ENCODE measurements around the gene TADA1. TPM values are rescaled to one million over a fixed set of nuclear protein-coding genes. Genes with fewer than 3 reads are reported as not detected.

TADA1 gene
- total RNA-seq, 1 experiment from 2014 or later: 13.6 TPM

DNA sequence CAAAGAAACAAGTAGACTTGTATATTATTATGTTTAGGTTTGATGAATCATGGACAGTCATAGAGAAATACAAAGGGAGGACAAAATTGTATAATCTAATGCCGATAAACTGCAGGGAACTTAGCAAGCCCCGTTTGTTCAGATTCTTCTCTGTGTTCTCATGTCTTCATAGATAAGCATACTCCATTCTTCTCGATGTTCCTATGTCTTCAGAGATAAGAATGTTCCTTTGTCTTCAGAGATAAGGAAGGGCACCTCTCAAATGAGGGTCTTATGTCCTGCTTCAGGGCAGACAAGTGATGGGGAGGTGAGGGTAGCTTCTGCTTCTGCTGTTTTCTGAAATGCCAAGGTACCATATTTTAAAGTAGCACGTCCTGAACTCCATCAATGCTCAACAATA is 19.7 kb upstream of the TADA1 start:
- DNase-seq (ENCODE audit: low read depth): no peak

DNA sequence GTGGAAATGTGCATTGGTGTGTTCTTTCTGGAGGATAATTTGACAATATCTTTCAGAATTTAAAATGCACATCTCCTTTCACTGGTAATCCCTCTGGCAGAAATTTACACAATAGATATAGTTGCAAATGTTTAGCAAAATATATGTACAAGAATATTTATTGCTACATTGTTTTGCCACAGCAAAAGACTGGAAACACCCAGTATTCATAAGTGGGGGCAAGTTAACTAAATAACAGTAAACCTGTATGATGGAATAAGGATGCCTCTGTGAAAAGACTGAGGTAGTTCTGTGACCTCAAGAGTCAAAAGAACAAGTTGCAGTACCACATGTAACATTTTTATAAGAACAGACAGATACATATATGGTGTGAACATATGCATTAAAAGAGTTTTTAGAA is 13.7 kb upstream of the TADA1 start:
- no peak for DNase-seq (ENCODE audit: low read depth)

DNA sequence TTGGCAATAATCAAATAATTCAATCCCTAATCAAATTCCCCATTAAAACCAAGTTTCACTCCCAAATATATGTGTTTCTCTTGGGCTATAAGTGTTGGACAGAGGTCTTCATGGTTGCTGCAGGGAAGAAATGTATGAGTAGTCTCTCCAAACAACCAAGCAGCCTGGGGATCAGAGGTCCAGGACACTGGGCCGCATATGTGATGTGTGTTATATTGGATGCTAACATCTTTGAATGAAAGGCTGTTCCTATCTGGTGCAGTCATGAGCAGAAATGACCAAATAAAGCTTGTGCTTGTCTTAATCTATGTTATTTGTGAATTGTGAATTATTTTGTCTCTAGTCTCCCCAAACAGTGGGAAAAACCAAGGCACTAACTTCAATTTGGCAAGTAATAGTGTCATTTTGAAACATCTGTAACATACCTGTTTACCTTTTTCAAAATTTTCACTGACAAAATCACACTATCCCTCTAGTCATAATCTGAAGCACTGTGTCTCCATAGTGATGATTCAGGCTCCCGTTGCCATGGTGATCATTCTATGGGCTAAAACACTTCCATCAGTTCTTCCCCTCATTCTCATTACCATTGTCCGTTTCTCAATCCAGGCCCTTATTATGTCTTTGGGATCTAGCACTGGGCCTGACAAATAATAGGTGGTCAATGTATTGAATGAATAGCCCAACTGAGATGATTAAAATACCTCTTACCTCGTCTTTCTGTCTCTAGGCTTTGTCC is 12.5 kb upstream of the TADA1 start:
- no peak for DNase-seq (ENCODE audit: low read depth)

DNA sequence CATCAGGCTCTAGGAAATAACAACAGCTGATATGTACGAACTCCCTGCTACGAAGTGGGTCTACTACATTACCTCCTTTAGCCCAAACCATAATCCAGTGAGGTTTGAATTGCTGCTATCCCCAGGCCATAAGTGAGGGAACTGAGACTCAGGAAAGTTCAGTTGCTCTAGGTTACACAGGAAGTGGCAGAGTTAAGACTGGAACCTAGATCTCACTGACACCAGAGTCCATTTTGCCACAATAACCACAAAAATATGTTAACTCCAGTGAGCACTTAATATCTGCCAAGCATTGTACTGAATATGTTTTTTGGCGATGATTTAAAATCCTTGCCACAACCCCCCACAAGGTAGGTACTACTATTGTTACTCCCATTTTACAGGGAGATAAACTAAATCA is 8.9 kb upstream of the TADA1 start:
- DNase-seq (ENCODE audit: low read depth): no peak

DNA sequence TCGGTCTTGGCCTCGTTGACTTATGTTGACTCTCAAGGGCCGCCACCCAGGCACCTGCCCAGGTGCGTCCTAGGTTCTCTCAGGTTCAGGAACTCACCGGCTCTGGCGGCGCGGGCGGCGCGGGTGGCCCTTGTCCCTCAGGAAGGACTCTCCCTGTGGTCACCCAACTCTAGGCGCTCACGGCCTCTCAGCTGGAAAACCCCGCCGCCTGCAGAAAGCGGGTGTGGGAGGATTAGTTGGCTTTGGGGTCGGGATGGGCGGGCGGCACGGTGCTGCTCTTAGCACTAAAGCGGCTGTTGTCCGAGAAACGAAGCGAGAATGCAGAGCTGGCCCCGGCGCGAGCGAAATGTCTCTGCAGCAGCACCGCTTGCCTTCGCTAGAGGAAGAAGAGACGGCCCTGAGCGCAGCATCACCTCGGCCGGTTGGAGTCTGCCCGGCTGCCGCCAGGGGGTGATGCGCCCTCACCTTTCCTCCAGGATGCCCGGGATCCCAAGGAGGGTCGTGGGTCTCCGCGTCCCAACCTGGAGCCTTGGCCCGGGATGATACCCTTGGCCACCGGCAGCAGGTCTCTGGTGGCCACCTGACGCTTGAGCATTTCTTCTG is 8.1 kb upstream of the TADA1 start:
- DNase-seq (ENCODE audit: low read depth): peak; percentile 29

DNA sequence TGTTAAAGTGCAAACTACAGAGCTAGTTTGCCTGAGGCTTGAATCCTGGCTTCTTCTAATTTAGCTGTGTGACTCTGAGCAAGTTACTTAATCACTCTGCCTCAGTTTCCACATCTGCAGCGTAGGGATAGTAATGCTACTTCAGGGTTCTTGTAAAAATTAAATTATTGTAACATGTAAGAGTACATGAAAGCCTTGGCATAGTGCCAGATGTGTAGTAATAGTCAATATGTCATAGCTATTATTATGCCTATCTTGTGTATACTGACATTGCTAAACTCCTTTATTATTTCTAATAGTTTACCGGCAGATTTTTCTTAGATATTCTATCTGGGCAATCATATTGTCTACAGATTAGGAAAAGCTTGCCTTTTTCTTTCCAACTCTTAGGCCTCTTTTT is 6.8 kb upstream of the TADA1 start:
- DNase-seq (ENCODE audit: low read depth): no peak

DNA sequence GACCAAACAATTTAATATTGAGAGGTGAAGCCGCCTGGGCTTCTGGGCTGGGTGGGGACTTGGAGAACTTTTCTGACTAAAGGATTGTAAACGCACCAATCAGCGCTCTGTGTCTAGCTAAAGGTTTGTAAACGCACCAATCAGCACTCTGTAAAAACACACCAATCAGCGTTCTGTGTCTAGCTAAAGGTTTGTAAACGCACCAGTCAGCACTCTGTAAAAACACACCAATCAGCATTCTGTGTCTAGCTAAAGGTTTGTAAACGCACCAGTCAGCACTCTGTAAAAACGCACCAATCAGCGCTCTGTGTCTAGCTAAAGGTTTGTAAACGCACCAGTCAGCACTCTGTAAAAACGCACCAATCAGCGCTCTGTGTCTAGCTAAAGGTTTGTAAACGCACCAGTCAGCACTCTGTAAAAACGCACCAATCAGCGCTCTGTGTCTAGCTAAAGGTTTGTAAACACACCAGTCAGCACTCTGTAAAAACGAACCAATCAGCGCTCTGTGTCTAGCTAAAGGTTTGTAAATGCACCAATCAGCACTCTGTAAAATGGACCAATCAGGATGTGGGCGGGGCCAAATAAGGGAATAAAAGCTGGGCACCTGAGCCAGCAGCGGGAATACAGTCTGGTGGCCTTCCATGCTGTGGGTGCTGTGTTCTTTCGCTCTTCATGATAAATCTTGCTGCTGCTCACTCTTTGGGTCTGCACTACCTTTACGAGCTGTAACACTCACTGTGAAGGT is 2.3 kb upstream of the TADA1 start:
- peak; percentile 6 for DNase-seq (ENCODE audit: low read depth)

DNA sequence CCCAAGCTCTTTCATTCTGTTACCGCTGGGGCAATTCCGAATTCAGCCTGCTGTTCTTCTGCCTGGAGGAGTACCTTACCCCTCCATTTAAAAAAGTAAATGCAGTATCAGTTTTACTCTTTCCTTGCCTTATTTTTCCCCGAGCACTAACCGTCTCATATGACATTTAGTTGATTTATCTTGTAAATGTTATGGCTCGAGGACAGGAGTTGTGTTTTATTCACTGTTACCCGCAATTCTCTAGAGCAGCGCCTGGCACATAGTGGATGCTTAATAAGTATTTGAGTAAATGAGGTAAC is 425 bp upstream of the TADA1 start:
- no peak for DNase-seq (ENCODE audit: low read depth)

DNA sequence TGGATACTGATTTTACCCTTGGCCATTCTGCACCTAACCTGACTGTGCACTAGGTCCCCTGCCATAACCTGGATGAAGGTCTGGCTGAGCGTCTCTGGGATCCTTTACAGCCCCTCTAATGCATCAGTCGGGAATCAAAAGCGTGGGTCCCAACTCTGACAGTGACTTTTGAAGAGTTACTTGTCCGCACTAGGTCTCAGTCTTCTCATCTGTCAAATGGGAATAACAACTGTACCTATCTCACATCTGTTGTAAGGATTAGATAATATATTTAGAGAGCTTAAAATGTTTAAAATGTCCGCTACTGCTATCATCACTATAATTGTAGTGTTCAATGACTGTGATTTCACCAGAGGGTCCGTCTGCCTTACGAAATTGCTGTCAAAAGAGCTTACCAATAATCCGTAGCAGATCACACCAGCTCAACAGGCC is 746 bp downstream of the TADA1 start:
- no peak for DNase-seq (ENCODE audit: low read depth)

DNA sequence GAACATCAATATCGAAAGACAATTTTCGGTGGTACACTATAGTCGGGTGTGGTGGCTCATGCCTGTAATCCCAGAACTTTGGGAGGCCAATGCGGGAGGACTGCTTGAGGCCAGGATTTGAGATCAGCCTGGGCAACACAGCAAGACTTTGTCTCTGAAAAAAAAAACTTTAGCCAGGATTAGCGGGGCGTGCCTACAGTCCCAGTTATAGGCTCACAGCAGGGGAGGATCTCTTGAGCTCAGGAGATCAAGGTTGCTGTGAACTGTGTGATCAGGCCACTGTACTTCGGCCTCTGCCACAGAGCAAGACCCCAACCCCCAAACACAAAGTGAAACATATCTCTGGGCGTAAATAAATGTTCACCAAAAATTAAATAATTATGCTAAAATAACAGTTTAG is 1.6 kb downstream of the TADA1 start:
- no peak for DNase-seq (ENCODE audit: low read depth)

DNA sequence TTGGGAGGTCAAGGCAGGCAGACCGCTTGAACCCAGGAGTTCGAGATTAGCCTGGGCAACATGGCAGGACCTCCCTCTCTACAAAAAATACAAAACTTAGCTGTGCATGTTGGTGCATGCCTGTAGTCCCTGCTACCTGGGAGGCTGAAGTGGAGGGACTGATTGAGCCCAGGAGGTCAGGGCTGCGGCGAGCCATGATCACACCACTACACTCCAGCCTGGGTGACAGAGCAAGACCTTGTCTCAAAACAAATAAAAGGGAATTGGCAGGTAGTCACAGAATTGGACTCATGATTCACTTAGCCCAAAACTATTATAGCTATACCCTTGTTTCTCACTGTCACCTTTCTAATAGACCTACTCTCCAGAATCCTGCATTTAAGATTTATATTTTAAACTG is 5.5 kb downstream of the TADA1 start:
- DNase-seq (ENCODE audit: low read depth): no peak

DNA sequence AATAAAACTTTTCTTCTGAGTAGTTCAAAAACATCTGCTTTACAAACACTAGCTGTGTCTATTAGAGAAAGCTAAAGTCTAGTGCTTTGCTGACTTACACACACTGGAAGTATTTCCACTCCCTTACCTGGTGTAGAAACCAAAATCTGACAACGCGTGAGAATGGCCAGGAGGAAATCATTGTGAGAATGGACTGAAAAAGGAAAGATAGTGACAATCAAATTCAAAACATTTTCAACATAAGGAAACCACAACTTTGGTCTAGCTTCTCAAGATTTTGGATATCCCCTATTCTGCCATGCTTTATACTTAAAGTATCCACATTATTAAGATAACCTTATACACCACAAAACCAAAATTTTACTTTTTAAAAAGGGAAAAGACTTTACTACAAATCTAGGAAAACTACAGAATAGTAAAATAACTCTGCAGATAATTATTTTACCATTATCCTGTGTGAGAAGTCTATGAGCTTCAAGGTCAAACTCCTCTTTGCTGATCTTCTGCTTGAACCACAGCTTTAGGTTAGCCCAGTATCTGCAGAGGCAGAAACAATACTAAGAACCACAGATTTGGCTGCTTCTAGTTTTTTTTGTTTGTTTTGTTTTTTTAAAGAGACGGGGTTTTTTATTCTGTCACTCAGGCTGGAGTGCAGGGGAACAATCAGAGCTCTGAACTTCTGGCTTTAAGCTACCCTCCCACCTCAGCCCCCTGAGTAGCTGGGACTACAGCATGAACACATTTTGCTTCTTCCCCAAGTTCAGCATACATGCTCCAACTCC is 6.6 kb downstream of the TADA1 start:
- no peak for DNase-seq (ENCODE audit: low read depth)

DNA sequence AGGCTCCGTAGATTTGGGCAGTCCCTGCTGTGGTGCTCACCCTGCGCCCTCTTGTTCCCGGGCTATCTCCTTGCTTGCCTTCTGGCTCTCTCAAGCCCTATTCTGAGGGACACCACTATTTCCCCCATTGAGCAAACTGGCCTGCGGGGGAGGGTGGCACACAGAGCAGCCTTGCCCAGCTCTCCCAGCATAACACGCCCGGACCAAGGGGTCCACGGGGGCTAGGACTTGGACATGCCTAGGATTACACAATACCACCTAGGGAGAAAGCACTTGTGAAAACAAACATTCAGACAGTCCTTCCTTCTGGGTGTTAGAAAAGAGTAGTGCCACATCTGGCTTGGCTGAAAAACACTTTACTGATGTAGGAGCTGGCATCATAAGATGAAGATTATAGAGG is 7.4 kb downstream of the TADA1 start:
- no peak for DNase-seq (ENCODE audit: low read depth)

DNA sequence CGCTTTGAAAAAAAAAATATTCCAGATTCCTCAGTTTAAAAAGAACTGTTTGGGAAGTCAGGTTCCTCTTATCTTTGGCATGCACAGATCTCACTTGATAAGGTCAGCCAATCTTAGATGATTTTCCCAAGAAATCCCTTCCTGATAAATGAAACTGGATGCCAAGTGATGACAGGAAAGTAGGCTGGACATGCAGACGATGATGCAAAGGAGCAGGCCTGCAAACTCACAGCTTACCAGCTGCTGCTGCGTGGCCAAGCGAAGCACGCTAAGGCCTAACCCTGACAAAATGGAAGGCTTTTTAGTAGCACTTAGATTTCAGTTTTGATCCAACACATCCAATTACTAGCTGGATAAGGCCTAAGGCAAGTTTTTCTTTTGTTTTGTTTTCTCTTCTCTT is 10.1 kb downstream of the TADA1 start:
- DNase-seq (ENCODE audit: low read depth): no peak

DNA sequence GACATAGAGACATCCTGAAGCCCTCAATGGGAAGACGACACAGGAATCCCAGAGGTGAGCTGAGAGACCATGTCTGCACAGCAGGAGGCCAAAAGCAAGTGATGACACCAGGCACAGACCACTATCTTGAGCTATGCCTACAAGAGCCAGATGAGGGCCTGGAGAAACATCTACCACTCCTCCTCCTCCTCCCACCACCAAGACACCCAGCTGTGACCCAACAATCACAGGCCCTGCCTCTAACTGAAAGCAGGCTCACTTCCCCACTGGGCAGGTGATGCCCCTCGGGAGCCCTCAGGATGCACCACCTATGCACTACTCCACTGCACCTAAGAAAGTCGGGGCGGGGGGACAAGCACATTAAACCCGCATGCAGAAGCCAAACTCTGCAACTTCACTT is 16.5 kb downstream of the TADA1 start:
- no peak for DNase-seq (ENCODE audit: low read depth)

DNA sequence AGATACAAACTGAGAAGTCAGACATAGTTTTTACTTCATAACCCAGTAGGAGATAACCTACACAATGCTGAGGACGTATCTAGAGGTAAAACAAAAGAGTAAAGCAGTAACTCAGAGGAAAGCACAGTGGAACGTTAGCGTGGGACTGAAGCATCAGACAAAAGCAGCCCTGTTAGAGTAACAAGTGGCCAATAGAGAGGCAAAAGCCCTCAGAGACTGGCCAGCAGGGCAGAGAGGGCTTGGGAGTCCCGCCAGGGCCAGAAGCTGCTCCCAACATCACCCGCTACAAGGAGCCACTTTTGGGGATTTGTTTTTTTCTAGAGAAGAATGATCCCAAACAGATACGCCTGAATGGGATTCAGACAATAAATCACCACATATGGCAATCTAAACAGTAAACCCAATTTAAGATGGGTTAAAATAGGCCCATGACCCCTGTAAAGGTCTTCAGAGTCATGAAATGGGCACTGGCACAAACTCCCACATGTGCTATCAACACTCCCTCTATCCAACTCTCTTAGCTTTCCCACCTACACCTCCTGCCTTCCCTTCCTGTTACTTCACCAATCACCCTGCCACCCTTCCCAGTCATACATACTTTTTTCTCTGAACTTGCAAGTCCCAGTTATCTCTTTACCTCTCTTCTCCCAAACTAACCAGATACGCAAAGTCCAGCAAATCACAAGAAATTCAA is 17.2 kb downstream of the TADA1 start:
- DNase-seq (ENCODE audit: low read depth): no peak

DNA sequence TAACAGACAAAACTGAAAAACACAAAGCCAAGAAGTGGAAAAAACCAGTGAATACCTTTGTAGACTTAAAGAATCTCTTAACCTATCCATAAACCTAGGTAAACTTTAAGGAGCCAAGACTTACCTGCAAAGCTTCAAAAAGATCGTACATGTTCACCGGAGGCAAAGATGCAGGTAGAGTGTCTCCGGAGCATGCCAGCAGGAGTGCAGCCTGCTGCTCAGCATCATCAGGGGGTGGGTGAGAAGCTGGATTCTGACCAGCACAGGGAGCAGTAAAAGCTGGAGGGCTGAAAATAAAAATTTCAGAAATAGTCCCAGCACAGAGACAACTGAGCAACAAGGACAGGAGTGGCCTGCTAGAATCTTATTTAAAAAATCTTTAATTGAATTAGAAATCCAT is 18.1 kb downstream of the TADA1 start:
- DNase-seq (ENCODE audit: low read depth): no peak

DNA sequence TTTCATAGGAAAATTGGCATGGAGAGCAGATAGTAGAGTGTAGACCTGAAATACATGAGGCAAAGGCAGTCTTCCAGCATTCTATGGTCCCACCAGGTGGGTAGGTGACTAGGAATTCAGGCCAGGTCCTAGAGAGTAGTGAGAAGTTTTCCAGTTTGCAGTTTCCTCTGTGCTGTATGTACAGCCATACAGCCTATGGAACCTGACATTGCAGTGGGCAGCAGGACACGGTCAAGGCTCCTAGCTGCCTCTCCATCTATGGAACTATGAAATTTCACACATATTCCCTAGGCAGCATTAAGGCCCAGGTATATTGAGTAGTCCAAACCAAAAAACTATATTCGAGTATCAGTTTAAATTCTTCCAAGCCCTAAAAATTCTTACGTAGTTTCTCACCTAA is 20.5 kb downstream of the TADA1 start:
- DNase-seq (ENCODE audit: low read depth): no peak

DNA sequence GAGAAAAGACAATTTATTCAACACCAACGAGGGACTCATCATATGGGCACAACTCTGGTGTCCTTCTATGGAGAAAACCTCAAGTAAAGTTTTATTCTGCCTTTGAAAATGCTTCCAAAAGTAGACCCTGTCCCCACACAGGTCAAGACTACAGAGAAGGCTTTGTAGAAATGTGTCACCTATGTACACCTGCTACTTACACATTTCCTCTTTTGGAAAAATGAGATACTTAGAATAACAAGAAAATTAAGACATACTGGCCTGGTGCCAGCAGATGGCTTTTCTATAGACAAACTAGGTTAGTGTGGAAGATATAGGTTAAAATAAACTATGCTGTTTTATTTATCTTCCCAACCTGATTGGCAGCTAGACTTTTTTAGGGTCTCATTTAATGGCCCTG is 23.1 kb downstream of the TADA1 start:
- no peak for DNase-seq (ENCODE audit: low read depth)

DNA sequence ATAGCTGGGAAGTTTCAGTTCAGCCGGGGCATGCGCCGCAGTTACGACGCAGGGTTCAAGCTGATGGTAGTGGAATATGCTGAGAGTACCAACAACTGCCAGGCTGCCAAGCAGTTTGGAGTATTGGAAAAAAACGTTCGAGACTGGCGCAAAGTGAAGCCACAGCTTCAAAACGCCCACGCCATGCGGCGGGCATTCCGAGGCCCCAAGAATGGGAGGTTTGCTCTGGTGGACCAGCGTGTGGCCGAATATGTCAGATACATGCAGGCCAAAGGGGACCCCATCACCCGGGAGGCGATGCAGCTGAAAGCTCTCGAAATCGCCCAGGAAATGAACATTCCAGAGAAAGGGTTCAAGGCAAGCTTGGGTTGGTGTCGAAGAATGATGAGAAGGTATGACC is 26.9 kb downstream of the TADA1 start:
- no peak for DNase-seq (ENCODE audit: low read depth)

DNA sequence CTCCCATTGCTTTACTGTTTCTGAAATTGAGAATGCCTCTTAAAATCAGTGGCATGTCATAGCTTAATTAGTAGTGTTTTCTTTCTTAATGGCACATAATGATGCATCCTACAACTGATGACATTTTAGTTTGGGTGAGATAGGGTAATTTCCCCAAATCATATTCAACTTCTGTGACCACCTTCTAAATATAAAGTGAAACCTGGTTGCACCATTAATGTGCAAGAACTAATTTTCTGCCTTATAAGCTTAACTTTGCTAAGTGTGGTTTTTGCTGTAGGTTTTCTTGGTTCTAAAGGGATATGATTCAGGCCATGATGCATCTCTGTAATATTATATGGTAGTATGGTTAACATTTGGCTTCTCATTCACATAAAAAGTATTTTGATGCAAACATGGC is 27.9 kb downstream of the TADA1 start:
- DNase-seq (ENCODE audit: low read depth): no peak

DNA sequence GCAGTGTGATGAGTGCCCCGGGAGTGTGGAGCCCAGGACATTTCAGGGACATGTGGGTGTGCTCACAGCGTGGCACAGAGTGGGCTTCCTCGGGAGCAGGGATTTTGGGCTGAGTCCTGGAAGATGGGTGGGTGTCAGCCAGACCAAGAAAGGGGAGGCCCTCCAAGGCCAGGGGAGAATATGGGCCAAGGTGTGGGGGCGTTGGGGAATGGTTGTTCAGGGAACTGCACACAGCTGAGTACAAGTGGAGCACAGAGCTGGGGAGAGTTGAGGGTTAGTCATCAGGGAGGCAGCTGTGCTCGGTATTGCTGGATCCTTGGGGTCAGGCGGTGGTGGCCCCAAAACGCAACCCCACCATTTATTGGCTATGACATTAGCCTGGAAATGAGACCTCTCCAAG is 31.3 kb downstream of the TADA1 start:
- DNase-seq (ENCODE audit: low read depth): no peak
